ENCODE measurements around the gene ETV3L. TPM values are rescaled to one million over a fixed set of nuclear protein-coding genes. Genes with fewer than 3 reads are reported as not detected.

ETV3L gene
- total RNA-seq, result not detected in 2 replicates

DNA sequence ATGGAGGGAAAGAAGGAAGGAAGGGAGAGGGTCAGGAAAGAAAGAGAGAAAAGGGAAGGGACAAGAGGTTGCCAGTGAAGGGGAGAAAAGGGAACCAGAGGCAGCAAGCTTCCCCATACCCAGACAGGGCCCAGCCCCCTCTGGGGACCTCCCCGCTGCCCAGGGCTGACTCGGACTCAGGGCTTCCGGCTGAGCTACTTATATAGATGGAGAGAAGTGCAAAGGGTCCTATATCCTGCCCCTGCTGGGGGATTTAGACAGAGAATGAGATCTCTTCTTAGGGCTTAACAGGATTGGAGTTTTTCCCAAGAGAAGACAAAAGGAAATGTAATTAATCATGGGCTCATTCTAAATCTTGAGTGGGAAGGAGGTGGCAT, at the start of gene ETV3L:
Gene ETV3L, minus strand, starts transcription at position 176 of the 377 bp plus-strand sequence. CDS start 285 bp downstream, outside the sequence.

DNA sequence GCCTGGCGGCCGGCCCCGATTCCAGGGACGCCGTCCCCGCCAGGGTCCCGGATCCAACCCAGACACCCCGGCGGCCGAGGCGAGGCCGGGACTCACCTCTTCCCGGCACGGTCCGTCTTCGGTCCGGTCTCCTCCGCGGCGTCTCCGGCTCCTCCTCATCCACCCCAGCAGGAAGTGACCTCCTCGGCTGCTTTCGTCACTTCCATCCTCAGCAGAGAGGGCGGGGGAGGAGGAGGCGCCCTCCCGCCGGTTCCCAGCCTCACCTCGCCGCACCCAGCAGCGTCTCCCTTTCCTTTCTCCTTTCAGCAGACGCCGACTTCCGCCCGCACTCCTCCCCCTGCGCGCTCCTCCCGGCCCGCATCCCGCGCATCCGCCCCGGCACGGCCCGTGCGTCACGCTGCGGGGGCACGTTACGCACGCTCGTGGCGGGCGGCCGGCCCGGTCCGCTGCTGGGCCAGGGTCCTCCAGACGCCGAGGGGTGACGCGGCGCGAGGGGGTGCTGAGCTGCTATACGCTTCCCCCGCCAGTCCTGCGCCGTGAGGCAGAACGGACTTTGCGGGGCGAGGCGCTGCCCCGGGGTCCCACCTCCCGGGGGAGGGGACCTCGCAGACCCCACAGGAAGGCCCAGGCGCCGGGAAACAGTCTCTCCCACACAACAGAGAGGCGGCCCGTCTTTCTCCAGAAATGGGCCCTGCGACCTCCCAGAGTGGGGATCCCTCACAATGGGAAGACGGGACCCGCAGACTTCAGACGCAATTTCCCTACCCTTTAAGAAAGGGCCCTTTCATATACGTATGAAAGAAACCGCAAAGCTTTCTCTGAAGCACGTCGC, 38.8 kb upstream of the ETV3L start, which contains the start of gene ETV3:
Gene ETV3, minus strand, starts transcription at position 176 of the 832 bp plus-strand sequence. CDS start 2,043 bp downstream, outside the sequence.

DNA sequence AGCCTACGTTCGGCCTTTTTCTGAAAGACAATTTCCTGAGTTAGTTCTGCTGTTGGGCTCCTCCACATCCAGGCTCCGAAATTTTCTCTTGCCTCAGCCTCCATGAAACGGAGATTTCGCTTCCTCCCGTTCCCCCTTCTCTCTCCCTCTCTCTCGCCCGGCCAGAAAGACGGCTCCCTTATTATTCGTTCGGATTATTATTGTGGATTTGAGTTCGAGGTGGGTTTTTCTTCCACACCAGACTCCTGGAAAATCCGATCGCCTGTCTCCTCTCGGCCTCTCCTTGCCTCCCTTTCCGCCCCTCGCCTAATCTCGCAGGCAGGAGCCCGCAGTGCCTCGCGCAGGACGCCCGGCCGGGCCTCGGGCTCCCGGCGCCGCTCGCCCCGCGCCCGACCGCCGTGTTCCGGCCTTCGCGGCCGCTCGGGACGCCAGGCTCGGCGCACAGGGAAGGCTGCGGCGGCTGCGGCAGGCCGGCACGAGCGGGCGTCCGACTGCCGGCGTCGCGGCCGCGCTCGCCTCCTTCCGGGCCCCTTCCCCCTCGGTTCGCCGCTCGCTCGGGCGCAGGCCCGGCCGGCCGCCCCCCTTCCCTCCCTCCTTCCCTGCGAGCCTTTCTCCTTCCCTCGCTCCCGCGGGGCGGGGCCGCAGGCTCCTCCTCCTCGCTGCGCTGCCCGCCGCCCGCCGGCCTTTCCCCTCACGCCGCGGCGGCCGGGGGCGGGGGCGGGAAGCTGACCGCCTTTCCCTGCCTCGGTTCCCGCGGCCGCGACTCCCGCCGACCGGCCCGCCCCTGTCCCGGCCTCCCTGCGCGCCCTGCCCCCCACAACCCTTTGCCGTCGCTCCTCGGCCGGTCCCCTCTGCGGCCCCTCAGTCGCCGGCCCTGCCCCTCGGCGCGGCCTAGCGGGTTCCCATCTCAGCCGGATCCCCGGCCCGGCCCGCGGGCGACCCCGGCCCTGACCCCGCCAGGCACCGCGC, 54.1 kb downstream of the ETV3L start, which contains the start of gene ARHGEF11:
Gene ARHGEF11, minus strand, starts transcription at position 493 of the 969 bp plus-strand sequence. CDS start 1,412 bp downstream, outside the sequence.

Other genes starting within 250 kb of the ETV3L start
- gene INSRR, start 240.7 kb downstream of the ETV3L start, total RNA-seq, result not detected in 2 replicates
- gene NTRK1, start 238.9 kb downstream of the ETV3L start, total RNA-seq, result 1.2 TPM in 1 of 2 replicates, not detected in the other
- 14.7 and 17.9 TPM in 2 replicates for gene PEAR1, start 206.1 kb downstream of the ETV3L start, total RNA-seq
- gene LRRC71, start 179.2 kb downstream of the ETV3L start, total RNA-seq, result not detected in 2 replicates
- 14.4 and 26.8 TPM in 2 replicates for gene ARHGEF11, start 54.1 kb downstream of the ETV3L start, total RNA-seq
- gene ETV3, start 38.6 kb upstream of the ETV3L start, total RNA-seq, result 4.6 and 5.3 TPM in 2 replicates

Measured in myometrial cell (primary cell).